GM10847 (cell line): Measurements from ENCODE around the gene CHFR.

Experiments
- POLR2A ChIP-seq: IDR thresholded peaks from 2 replicates; pipeline ENCODE4 v1.6.1; 2011; ENCODE audit not compliant: insufficient read length; ENCODE audit errors: extremely low read depth

Gene CHFR

DNA sequence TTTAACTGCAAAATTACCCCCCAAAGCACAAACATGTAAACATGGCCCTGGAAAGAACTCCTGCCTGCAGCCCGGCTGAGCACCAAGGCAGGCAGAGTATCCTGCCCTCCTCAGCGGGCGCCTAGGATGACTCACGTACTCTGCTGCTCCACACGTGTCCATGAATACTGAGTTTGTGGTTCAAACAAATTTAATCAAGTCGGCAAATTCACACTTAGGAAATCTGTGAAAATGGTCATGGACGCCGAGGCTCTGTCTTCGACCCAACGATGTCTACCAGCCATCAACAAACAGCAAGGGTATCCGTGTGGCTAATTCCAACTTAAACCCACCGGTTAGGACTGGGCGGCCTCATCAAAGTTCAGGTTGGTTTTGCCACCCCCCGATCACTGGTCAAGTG lies 84.3 kb downstream of the CHFR start:
- TF ChIP-seq POLR2A, result no peak

DNA sequence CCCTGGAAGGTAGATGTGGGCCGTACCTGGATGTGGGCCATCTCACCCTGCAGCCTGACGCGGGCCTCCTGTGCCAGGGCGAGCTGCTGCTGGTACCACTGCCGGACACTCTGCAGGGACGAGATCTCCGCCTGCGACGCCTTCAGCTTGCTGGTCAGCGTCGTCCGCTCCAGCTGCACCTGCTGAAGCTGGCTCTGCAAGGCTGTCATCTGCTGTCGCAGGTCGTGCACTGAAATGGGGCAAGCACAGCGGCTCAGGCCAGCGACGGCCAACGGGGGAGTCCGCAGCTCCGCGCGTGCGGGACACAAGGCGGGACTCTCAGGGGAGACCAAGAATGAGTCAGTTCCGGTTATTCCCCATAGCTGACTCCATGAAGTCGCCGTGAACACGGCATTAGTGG lies 85.7 kb downstream of the CHFR start:
- no peak for TF ChIP-seq POLR2A

DNA sequence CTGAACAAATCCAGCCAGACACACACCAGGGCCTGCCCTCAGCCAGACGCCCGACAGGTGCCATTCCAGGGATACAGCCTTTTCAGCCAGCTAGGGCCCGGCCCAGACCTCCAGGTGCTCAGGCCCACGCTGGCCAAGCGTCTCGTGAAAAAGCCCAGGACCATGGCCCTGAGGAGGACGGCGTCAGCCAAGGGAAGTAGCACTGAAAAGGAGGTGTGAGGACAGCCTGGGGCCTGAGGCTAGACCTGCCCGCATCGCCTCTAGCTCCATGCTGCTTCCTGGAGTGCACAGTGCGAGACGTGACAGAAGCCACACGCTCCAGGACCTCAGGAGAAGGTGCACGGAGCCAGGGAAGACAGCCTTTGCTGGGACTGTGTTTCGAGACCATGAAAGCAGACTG lies 88.6 kb downstream of the CHFR start:
- TF ChIP-seq POLR2A, result no peak

DNA sequence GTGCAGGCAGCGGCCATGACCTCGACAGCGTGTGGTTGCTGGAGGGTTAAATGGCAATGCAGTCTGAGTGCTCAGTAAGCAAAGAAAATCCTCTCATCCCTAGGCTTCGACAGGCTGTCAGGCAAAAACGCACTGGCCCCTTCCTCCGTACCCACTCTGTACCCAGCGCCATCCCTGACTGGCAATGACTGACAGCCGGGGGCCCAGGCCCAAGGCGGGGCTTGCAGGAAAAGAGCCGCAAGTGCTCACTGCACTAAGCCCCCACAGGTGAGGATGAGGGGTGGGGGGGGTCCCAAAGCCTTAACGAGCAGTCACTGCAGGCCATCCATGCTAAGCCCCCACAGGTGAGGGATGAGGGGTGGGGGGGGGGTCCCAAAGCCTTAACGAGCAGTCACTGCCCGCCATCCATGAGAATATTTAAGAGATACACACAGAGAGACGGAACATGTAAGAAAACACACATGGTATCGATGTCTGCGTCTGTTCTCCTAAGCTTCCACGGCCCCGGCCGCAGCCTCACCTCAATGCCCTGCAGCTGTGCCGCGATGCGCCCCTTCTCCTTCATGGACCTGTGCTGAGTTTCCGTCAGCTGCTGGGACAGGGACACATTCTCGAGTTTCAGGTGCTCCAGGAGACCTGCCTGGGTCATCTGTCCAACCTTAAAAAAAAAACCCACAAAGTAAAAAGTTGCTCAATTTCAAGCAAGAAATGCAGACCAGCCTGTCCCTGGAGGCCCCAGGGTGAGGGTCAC lies 89.4 kb downstream of the CHFR start:
- no peak for TF ChIP-seq POLR2A

DNA sequence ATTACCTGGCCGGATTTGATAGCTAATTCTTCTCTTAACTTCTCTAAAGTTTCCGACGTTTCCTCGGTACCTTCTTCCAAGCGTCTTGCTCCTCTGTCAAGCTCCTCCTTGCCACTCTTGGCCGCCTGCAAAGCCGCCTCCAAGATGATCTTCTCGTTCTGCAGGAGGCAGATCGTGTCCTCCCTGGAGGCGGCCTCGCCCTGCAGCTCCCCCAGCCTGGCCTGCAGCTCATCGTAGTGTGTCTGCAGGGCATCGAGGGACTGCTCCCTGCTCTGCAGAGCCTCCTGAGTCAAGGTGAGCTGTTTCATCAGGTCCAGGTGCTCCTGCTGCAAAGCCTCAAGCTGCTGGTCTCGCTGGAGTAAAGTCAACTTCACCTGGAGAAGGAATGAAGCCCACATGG lies 91.6 kb downstream of the CHFR start:
- TF ChIP-seq POLR2A, result no peak

DNA sequence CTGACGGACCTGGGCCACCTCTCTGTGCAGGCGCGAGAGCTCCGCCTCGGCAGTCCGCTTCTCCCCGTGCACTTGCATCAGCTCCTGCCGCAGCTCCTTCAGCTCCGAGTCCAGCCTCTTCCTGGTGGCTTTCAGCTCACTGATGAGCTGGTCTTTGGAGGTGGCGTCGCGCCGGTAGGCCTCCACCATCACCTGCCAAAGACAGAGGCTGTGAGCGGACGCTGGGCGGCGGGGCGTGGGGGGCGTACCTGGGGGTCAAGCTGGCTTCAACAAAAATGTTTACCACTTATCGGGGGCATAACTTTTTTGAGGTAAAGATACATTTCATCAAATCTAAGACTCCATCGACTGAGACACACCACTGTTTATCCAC lies 98.3 kb downstream of the CHFR start:
- no peak for TF ChIP-seq POLR2A

DNA sequence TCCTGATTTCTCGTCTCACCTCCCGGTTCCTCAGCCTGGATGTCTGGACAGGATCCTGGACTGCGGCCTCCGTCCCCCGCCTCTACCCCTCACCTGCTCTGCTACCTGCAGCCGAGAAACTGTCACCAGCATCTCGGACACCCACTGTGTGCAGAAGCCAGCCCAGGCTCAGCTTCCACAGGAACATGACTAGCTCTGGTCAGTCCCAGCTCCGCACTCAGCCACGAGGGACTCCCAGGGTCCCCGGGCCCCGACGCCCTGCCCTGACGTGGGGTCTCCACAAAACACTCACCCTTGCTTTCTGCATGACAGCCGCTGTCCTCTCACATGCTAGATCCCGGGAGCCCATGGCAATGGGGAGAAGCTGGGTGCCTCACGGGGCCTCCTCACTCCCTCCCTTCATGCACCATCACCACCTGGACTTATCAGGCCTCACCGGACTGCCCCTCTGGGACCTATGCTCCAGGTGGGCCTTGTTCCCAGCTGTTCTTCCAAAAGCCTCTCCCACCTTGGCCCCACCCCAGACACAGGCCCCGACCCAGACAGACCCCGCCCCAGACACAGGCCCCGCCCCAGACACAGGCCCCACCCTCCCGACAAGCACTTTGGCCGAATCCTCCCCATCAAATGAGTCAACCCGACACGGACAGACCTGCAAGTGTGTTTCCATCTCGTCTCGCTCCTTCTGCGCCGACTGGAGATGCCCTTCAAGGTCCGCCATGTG lies 98.9 kb downstream of the CHFR start:
- no peak for TF ChIP-seq POLR2A

DNA sequence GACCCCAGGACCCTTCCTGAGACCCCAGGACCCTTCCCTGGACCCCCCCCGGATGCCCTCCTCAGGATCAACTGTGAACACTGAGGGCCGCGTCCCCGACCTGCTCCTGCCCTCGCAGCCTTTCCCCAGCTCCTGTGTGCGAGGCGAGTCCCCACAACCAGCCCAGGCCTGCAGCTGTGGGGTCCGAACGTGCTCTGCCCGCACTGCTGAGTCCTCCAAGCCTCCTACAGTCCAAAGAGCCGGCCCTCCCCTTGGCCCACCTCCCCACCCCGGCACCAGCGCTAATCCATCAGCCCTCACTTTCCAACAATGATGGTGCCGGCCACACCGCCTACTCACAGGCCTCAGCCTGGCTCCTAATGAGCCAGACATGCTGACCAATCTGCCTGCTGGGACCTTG lies 99.5 kb downstream of the CHFR start:
- no peak for TF ChIP-seq POLR2A

DNA sequence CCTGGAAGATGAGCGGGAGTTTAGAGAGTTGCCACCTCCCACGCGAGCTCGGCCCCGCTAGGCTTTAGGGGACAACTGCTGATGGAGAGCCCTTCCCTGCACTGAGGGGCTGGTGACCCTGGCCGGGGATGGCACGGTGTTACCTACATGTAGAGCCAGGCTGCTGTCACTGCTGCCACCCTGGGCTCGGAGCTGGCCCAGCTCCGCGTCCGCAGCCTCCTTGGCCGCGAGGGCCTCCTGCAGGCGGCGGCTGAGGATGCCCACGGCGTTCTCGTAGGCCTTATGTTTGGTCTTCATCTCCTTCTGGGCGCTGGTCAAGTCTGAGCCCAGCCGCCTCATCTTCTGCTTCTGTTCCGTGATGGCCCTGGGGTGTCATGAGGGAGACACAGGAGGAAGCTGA lies 101.2 kb downstream of the CHFR start:
- no peak for TF ChIP-seq POLR2A

DNA sequence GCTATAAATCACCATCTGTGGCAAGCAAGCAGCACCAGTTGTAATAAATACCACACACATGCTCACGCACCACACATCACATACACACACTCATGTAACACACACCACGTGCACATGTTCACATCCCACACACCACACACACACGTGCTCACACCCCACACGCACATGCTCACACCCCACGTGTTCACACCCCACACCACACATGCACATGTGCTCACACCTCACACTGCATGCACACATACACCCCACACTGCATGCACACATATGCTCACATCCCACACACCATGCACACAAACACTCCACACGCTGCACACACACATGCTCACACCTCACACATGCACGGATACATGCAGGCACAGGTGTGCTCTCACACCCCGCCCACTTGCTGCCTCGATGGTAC lies 102.8 kb downstream of the CHFR start:
- no peak for TF ChIP-seq POLR2A

DNA sequence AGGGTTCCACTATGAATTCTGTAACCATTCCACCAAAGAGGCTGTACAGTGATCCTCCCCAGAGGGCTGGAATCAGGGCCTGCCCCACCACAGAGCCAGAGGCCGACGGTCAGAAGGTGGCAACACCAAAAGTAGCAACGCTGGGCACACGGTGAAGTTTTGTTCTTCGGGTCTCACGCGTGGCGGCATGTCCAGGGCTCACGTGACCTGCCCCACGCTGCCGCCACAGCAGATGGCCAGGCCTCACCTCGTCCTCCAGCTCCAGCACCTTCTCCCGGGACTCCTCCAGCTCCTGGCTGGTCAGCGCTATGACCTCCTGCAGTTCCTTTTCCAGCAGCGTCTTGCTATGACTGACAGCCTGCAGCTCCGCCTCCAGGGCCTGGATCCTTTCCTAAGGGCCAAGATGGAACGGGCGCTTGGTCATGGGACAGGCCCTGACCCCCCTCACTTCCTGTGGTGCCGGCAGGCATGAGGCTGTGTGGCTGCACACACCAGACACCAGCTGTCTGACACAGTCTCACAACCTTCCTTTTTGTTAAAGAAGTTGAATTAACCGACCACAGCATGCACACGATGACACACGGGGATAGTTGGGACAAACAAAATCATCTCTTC lies 103.4 kb downstream of the CHFR start:
- TF ChIP-seq POLR2A, result no peak
